ENCODE measurements around the gene OSBPL2.
A peak's percentile ranks its signal among the peaks of the same experiment; 100 is the strongest.

OSBPL2 gene

GRCh38 chr20:62208061-62208794, 30.1 kb upstream of the OSBPL2 start:
- H3K4me3 ChIP-seq (replicated peaks; ENCODE audit: low read depth, low read length) = no peak overlapping the region
- DNase-seq (ENCODE audit: low read depth) = no peak
- no peak for TF ChIP-seq CTCF (IDR thresholded peaks at IDR 0.05; ENCODE audit: low read length, missing control alignments)

DNA sequence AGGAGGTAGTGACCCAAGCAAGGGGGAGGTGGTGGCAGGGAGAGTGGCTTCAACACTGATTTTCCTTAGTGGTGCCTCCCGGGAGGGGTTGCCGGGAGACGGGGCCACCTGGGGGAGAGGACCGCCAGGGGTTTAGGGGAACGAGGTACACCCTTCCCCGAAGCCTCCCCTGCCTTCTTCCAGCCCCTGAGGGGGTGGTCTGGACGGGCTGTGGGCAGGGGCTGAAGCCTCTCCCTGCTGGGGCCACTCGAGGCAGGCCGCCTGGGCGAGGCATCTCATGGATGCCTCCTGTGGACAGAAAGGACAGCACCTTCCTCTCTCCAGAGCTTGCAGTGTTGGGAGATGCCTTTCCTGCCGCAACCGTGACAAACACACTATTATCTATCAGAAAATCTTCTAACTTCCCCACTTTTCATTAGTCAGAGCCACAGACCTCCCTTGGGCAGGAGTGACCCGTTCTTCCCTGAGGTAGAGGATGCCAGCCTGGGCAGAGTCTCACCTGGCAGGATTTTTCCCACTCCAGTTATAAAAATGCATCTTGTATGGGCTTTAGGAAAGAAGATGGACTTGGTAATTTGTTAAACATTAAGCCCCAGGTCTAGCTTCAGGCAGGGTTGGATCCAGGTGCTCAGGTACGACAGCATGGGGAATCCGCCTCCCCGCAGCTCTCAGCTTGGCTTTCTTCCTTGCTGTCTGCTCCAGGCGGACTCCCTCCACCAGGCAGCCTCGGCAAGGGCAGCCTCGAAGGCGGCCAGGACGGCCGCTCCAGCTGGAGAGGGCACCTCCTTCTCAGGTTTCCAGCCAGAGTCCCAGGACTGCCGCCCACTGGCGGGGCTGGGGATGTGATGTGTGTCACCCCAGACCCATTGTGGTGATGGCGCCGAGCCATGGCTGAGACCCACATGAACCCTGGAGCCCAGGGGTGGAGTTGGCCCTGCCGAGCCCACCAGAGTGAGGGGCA, 29.2 kb upstream of the OSBPL2 start:
- peak; percentile 8 for DNase-seq (ENCODE audit: low read depth)
- no peak overlapping the region for H3K4me3 ChIP-seq (replicated peaks; ENCODE audit: low read depth, low read length)
- TF ChIP-seq CTCF (IDR thresholded peaks at IDR 0.05; ENCODE audit: low read length, missing control alignments) = no peak

- no peak for DNase-seq (ENCODE audit: low read depth)
- no peak overlapping the region for H3K4me3 ChIP-seq (replicated peaks; ENCODE audit: low read depth, low read length)
- TF ChIP-seq CTCF (IDR thresholded peaks at IDR 0.05; ENCODE audit: low read length, missing control alignments) = no peak
Measured at GRCh38 chr20:62209850-62210495, 28.3 kb upstream of the OSBPL2 start.

GRCh38 chr20:62210496-62210855, 27.8 kb upstream of the OSBPL2 start:
- TF ChIP-seq CTCF (IDR thresholded peaks at IDR 0.05; ENCODE audit: low read length, missing control alignments) = no peak
- no peak for DNase-seq (ENCODE audit: low read depth)
- no peak overlapping the region for H3K4me3 ChIP-seq (replicated peaks; ENCODE audit: low read depth, low read length)

- DNase-seq (ENCODE audit: low read depth) = no peak
- no peak for TF ChIP-seq CTCF (IDR thresholded peaks at IDR 0.05; ENCODE audit: low read length, missing control alignments)
- no peak overlapping the region for H3K4me3 ChIP-seq (replicated peaks; ENCODE audit: low read depth, low read length)
Measured at GRCh38 chr20:62211216-62211615, 27.1 kb upstream of the OSBPL2 start.

DNA sequence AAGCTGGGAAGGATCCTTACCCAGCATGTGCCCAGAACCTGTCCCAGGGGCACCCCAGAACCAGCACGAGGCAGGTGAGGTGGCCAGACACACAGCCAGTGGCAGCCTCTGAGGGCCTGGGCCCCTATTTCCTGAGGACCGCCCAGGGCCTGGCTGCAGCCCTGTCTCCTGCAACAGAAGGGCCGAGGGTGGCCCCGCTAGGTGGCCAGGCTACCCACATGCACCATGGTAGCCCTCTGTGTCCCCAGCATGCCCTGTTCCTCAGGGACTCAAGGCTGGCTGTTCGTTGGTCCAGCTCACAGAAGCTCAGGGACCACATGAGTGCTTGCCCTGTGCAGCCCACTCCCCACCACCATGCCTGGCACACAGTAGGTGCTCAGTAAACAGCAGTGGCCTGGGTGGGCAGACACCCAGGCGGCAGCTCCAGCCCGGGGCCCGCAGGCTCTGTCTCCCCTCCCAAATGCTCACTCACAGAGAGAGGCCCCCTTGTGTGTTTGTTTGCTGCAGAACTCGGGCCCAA, 26.5 kb upstream of the OSBPL2 start:
- no peak for TF ChIP-seq CTCF (IDR thresholded peaks at IDR 0.05; ENCODE audit: low read length, missing control alignments)
- DNase-seq (ENCODE audit: low read depth) = no peak
- no peak overlapping the region for H3K4me3 ChIP-seq (replicated peaks; ENCODE audit: low read depth, low read length)
